HL-60 (cell line): ENCODE measurements around the gene ANKRD17.

Experiments used
- CTCF ChIP-seq: IDR thresholded peaks from one replicate; pipeline ENCODE4 v1.5.1; 2011; ENCODE audit warnings: low read length, control low read depth, inconsistent platforms; ENCODE audit not compliant: insufficient read depth
- GABPA ChIP-seq: IDR thresholded peaks from 2 replicates; pipeline ENCODE4 v1.6.1; 2012; ENCODE audit warnings: low read depth
- POLR2AphosphoS5 ChIP-seq: IDR thresholded peaks from 2 replicates; pipeline ENCODE4 v1.6.1; 2012; ENCODE audit warnings: low read depth

GRCh38 chr4:73067971-73068394 is 190.6 kb downstream of the ANKRD17 start:
- no peak for TF ChIP-seq CTCF
- no peak for TF ChIP-seq GABPA
- no peak for TF ChIP-seq POLR2AphosphoS5
